Hepatocyte (in vitro differentiated cells): ENCODE data around the gene ARG1. TPM values are rescaled to one million over a fixed set of nuclear protein-coding genes. Genes with fewer than 3 reads are reported as not detected.
"Not testable (repeated sequence)": the region's sequence is repeated elsewhere in the genome, so short reads cannot be mapped to it uniquely, and the experiment has no call there.

Experiments used
- DNase-seq: peaks from one replicate; pipeline ENCODE4 v3.0.0-alpha.2; 2016; ENCODE audit warnings: low spot score
- H2AFZ ChIP-seq: fragments of 200-600 bp; sonication (generic); 2 replicates; pipeline ENCODE4 v1.6.0; 2016; ENCODE audit warnings: antibody characterized with exemption, mild to moderate bottlenecking
- H3K27ac ChIP-seq: fragments of 200-600 bp; sonication (generic); 2 replicates; pipeline ENCODE4 v1.5.1; 2016; ENCODE audit warnings: mild to moderate bottlenecking
- H3K27me3 ChIP-seq: fragments of 200-600 bp; sonication (generic); 2 replicates; pipeline ENCODE4 v1.6.1; 2016
- H3K36me3 ChIP-seq: fragments of 200-600 bp; sonication (generic); replicated peaks from 2 replicates; pipeline ENCODE4 v1.5.1; 2016; ENCODE audit warnings: low read depth; ENCODE audit not compliant: insufficient read depth
- H3K4me1 ChIP-seq: fragments of 200-600 bp; sonication (generic); 2 replicates; pipeline ENCODE4 v1.5.1; 2016; ENCODE audit warnings: mild to moderate bottlenecking, moderate library complexity; ENCODE audit not compliant: insufficient read depth
- H3K4me2 ChIP-seq: fragments of 200-600 bp; sonication (generic); 2 replicates; pipeline ENCODE4 v1.6.0; 2016
- H3K4me3 ChIP-seq: fragments of 200-600 bp; sonication (generic); 2 replicates; pipeline ENCODE4 v1.5.1; 2016; ENCODE audit warnings: mild to moderate bottlenecking
- H3K79me2 ChIP-seq: fragments of 200-600 bp; sonication (generic); 2 replicates; pipeline ENCODE4 v1.6.0; 2017; ENCODE audit warnings: mild to moderate bottlenecking
- H3K9me2 ChIP-seq: fragments of 200-600 bp; sonication (generic); replicated peaks from 2 replicates; pipeline ENCODE4 v1.6.0; 2017; ENCODE audit warnings: mild to moderate bottlenecking; ENCODE audit not compliant: insufficient read depth
- H3K9me3 ChIP-seq: fragments of 200-600 bp; sonication (generic); 2 replicates; pipeline ENCODE4 v1.5.1; 2016; ENCODE audit warnings: low read depth, mild to moderate bottlenecking
- H4K20me1 ChIP-seq: fragments of 200-600 bp; sonication (generic); 2 replicates; pipeline ENCODE4 v1.6.0; 2016; ENCODE audit warnings: mild to moderate bottlenecking; ENCODE audit not compliant: insufficient read depth, poor library complexity, severe bottlenecking
- EZH2 ChIP-seq: fragments of 200-600 bp; sonication (generic); IDR thresholded peaks from 2 replicates; pipeline ENCODE4 v1.6.1; 2016; ENCODE audit warnings: antibody characterized with exemption, mild to moderate bottlenecking, borderline replicate concordance
- EZH2phosphoT487 ChIP-seq: fragments of 200-600 bp; sonication (generic); IDR thresholded peaks from one replicate; pipeline ENCODE4 v1.6.1; 2018; ENCODE audit warnings: antibody characterized with exemption, mild to moderate bottlenecking, low read depth, moderate library complexity; ENCODE audit not compliant: unreplicated experiment, severe bottlenecking
- WGBS: methylation state at CpG from one replicate; pipeline ENCODE4 v1.1.6; 2016; ENCODE audit warnings: low lambda C conversion rate; ENCODE audit errors: missing lambda C conversion rate; 5-methylcytosine and 5-hydroxymethylcytosine counted together
- polyA plus RNA-seq: library from polyadenylated mRNA; unstranded; fragments of >200 nt; fragmentation: Nextera tagmentation; extraction: Ambion mirVana; gene quantifications from 2 replicates; pipeline ENCODE4 v1.2.1, GENCODE V29; 2016
- total RNA-seq: library from RNA; depleted of rRNA; stranded (reverse); fragments of >200 nt; gene quantifications from 2 replicates; pipeline ENCODE4 v1.2.3, GENCODE V29; 2014
- TF ChIP-seq, protein P1 (sequence below): fragments of 200-600 bp; sonication (generic); IDR thresholded peaks from 2 replicates; pipeline ENCODE4 v1.5.1; 2016; ENCODE audit warnings: antibody characterized with exemption, mild to moderate bottlenecking; ENCODE audit not compliant: poor library complexity

Gene ARG1
- total and polyA plus RNA-seq, 2 experiments from 2014 or later = 81.4 to 107 TPM

DNA sequence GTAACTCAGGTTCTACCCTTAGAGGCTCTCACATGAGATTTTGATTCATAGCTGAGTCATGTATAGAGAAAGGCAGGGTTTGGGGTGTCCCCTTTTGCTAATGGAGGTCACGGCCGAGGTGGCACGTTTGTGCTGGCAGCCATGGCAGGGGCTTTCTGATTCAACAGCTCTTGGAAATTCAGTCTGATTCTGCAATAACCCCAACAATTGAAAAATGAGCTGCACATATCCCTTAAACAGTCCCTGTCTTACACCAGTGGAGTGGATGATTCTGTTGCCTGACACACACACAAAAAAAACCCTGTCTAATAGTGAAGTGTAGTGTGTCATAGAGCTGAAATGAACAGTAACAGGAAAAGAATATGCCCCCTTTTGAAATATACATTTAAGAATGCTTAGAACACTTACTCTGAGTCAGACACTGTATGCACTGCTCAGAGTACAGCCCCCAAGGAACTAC lies 40.4 kb upstream of the ARG1 start:
- no peaks in the 10 kb centered on the region for H3K27me3 ChIP-seq
- H2AFZ ChIP-seq = no peak overlapping the region
- H3K9me3 ChIP-seq = no peaks in the 10 kb centered on the region
- H3K79me2 ChIP-seq = no peaks in the 10 kb centered on the region
- H3K9me2 ChIP-seq = no peaks in the 10 kb centered on the region
- no peak overlapping the region for H3K4me2 ChIP-seq
- no peak overlapping the region for H3K4me3 ChIP-seq
- no peaks in the 10 kb centered on the region for H4K20me1 ChIP-seq
- H3K4me1 ChIP-seq = peaks cover 10% of the 10 kb centered on the region
- H3K27ac ChIP-seq = no peak overlapping the region
- WGBS = 87% methylated on average over 3 of the region's 3 CpGs
- H3K36me3 ChIP-seq = no peaks in the 10 kb centered on the region
- no peak for TF ChIP-seq EZH2phosphoT487
- TF ChIP-seq, protein P1, sequence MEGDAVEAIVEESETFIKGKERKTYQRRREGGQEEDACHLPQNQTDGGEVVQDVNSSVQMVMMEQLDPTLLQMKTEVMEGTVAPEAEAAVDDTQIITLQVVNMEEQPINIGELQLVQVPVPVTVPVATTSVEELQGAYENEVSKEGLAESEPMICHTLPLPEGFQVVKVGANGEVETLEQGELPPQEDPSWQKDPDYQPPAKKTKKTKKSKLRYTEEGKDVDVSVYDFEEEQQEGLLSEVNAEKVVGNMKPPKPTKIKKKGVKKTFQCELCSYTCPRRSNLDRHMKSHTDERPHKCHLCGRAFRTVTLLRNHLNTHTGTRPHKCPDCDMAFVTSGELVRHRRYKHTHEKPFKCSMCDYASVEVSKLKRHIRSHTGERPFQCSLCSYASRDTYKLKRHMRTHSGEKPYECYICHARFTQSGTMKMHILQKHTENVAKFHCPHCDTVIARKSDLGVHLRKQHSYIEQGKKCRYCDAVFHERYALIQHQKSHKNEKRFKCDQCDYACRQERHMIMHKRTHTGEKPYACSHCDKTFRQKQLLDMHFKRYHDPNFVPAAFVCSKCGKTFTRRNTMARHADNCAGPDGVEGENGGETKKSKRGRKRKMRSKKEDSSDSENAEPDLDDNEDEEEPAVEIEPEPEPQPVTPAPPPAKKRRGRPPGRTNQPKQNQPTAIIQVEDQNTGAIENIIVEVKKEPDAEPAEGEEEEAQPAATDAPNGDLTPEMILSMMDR = no peak
- TF ChIP-seq EZH2 = no peak
- DNase-seq = no peak

- not testable (repeated sequence) for H3K79me2 ChIP-seq
- WGBS = 83% methylated on average over 3 of the region's 4 CpGs
These were observed 34.4 kb upstream of the ARG1 start for GRCh38 chr6:131538615-131539014.

GRCh38 chr6:131545317-131545716 lies 27.7 kb upstream of the ARG1 start:
- 64% methylated on average over 2 of the region's 2 CpGs for WGBS
- no peak for DNase-seq
- no peak overlapping the region for H3K27ac ChIP-seq

More at GRCh38 chr6:131538615-131539014, 34.4 kb upstream of the ARG1 start:
- not testable (repeated sequence) for H3K4me2 ChIP-seq, H3K27ac ChIP-seq, H2AFZ ChIP-seq, H3K9me3 ChIP-seq, H4K20me1 ChIP-seq, H3K4me1 ChIP-seq, H3K27me3 ChIP-seq, H3K9me2 ChIP-seq, DNase-seq, H3K36me3 ChIP-seq, H3K4me3 ChIP-seq

GRCh38 chr6:131547488-131547887 lies 25.5 kb upstream of the ARG1 start:
- Histone ChIP-seq H4K20me1 (no peaks in the 10 kb centered on the region), H3K4me1 (no peaks in the 10 kb centered on the region), H3K4me3 (no peak overlapping the region), H3K9me3 (no peaks in the 10 kb centered on the region), H3K79me2 (no peaks in the 10 kb centered on the region), H3K27me3 (no peaks in the 10 kb centered on the region), H2AFZ (no peak overlapping the region), H3K9me2 (no peaks in the 10 kb centered on the region), H3K36me3 (no peaks in the 10 kb centered on the region), H3K4me2 (no peak overlapping the region), H3K27ac (no peak overlapping the region)
- DNase-seq = no peak
- WGBS = 85% methylated on average over 6 of the region's 6 CpGs
- no peak for TF ChIP-seq EZH2phosphoT487
- TF ChIP-seq, protein P1 = no peak
- TF ChIP-seq EZH2 = no peak

More at GRCh38 chr6:131545317-131545716, 27.7 kb upstream of the ARG1 start:
- Histone ChIP-seq H3K4me3 (no peak overlapping the region), H3K36me3 (no peaks in the 10 kb centered on the region), H2AFZ (no peak overlapping the region), H3K4me1 (no peaks in the 10 kb centered on the region), H3K27me3 (no peaks in the 10 kb centered on the region), H4K20me1 (no peaks in the 10 kb centered on the region), H3K4me2 (no peak overlapping the region), H3K79me2 (no peaks in the 10 kb centered on the region), H3K9me2 (no peaks in the 10 kb centered on the region), H3K9me3 (no peaks in the 10 kb centered on the region)
- TF ChIP-seq, protein P1 = no peak
- no peak for TF ChIP-seq EZH2
- TF ChIP-seq EZH2phosphoT487 = no peak
